CD14-positive monocyte (primary cell): ENCODE measurements around the gene TEX38. TPM values are rescaled to one million over a fixed set of nuclear protein-coding genes. Genes with fewer than 3 reads are reported as not detected.

Experiments
- DNase-seq, 3 donors: peaks; one replicate each; pipeline ENCODE4 v3.0.0-alpha.2; 2011 to 2022
- H2AFZ ChIP-seq: 2 replicates; pipeline ENCODE4 v1.6.0; 2012; ENCODE audit warnings: mild to moderate bottlenecking, low read depth, low read length, inconsistent platforms; ENCODE audit not compliant: insufficient read depth, poor library complexity, severe bottlenecking
- H3K27ac ChIP-seq, 2 donors: 1 replicate in 1 of 2; 2 replicates in 1 of 2; pipeline ENCODE4 v1.5.1; 2012 to 2013; ENCODE audit warnings: low read length in 2 of 2, control low read depth in 1 of 2, inconsistent platforms in 1 of 2, low read depth in 1 of 2, mild to moderate bottlenecking in 1 of 2
- H3K27me3 ChIP-seq, 2 donors: one replicate each; pipeline versions ENCODE4 v1.6.0 to v1.6.1; 2011 to 2013; ENCODE audit warnings: low read length in 2 of 2; ENCODE audit not compliant: control insufficient read depth in 2 of 2, insufficient read depth in 2 of 2
- H3K36me3 ChIP-seq, 2 donors: replicated peaks in 1 of 2; 1 replicate in 1 of 2; 2 replicates in 1 of 2; pipeline versions ENCODE4 v1.5.1 to v1.6.1; 2012 to 2013; ENCODE audit warnings: low read length in 2 of 2, control low read depth in 1 of 2, inconsistent platforms in 1 of 2, mild to moderate bottlenecking in 1 of 2; ENCODE audit not compliant: insufficient read depth in 2 of 2, control insufficient read depth in 1 of 2
- H3K4me1 ChIP-seq, 2 donors: 1 replicate in 1 of 2; 2 replicates in 1 of 2; pipeline versions ENCODE4 v1.5.1 to v1.6.1; 2012 to 2013; ENCODE audit warnings: low read length in 2 of 2, control low read depth in 1 of 2, inconsistent platforms in 1 of 2, mild to moderate bottlenecking in 1 of 2, moderate library complexity in 1 of 2; ENCODE audit not compliant: insufficient read depth in 2 of 2, control insufficient read depth in 1 of 2
- H3K4me2 ChIP-seq: replicated peaks from 2 replicates; pipeline ENCODE3; 2012; ENCODE audit warnings: low read length, moderate library complexity, mild to moderate bottlenecking; ENCODE audit not compliant: poor library complexity, severe bottlenecking; ENCODE audit errors: extremely low read depth
- H3K4me3 ChIP-seq, 3 experiments: fragments of 200-600 bp in 1 of 3; sonication (generic) in 1 of 3; replicated peaks in 1 of 3; 1 replicate in 2 of 3; 2 replicates in 1 of 3; pipeline ENCODE4 v1.5.1; 2011 to 2013; ENCODE audit warnings: low read length in 3 of 3, mild to moderate bottlenecking in 3 of 3, control low read depth in 2 of 3, low read depth in 2 of 3, inconsistent platforms in 1 of 3, moderate library complexity in 1 of 3
- H3K79me2 ChIP-seq: 2 replicates; pipeline ENCODE4 v1.6.0; 2012; ENCODE audit warnings: mild to moderate bottlenecking, control low read depth, inconsistent platforms, low read length, moderate library complexity; ENCODE audit not compliant: insufficient read depth
- H3K9ac ChIP-seq: 2 replicates; pipeline ENCODE4 v1.6.0; 2017; ENCODE audit warnings: low read length, mild to moderate bottlenecking; ENCODE audit not compliant: insufficient read depth, poor library complexity, severe bottlenecking
- H3K9me3 ChIP-seq, 2 donors: replicated peaks in 1 of 2; 1 replicate in 1 of 2; 2 replicates in 1 of 2; pipeline versions ENCODE4 v1.5.1 to v1.6.1; 2012 to 2013; ENCODE audit warnings: low read length in 2 of 2, control low read depth in 1 of 2; ENCODE audit not compliant: control insufficient read depth in 1 of 2, insufficient read depth in 1 of 2
- H4K20me1 ChIP-seq: 2 replicates; pipeline ENCODE4 v1.6.0; 2012; ENCODE audit warnings: mild to moderate bottlenecking, low read length, control low read depth, moderate library complexity; ENCODE audit not compliant: insufficient read depth
- H3K27ac Mint-ChIP-seq, 7 donors: one replicate each; pipeline ENCODE4 v1.8.0; 2020; ENCODE audit warnings: mild to moderate bottlenecking in 7 of 7, mixed read lengths in 7 of 7, moderate library complexity in 6 of 7, inconsistent platforms in 2 of 7
- H3K27me3 Mint-ChIP-seq, 3 donors: one replicate each; pipeline ENCODE4 v1.8.0; 2021 to 2022; ENCODE audit warnings: low read depth in 3 of 3, mild to moderate bottlenecking in 3 of 3, mixed read lengths in 3 of 3, moderate library complexity in 3 of 3, inconsistent platforms in 1 of 3
- H3K36me3 Mint-ChIP-seq, 2 donors: one replicate each; pipeline ENCODE4 v1.8.0; 2020; ENCODE audit warnings: mixed read lengths in 2 of 2, inconsistent platforms in 1 of 2, mild to moderate bottlenecking in 1 of 2
- H3K4me1 Mint-ChIP-seq: one replicate; pipeline ENCODE4 v1.8.0; 2020; ENCODE audit warnings: mild to moderate bottlenecking, mixed read lengths
- H3K4me3 Mint-ChIP-seq, 2 donors: one replicate each; pipeline ENCODE4 v1.8.0; 2020; ENCODE audit warnings: mild to moderate bottlenecking in 2 of 2, mixed read lengths in 2 of 2, moderate library complexity in 1 of 2
- H3K9me3 Mint-ChIP-seq, 7 donors: one replicate each; pipeline ENCODE4 v1.8.0; 2020 to 2022; ENCODE audit warnings: mixed read lengths in 7 of 7, mild to moderate bottlenecking in 6 of 7, moderate library complexity in 6 of 7, inconsistent platforms in 2 of 7
- WGBS: methylation state at CpG from one replicate; pipeline ENCODE4 v1.1.5; 2013; ENCODE audit warnings: missing lambda C conversion rate; ENCODE audit not compliant: insufficient coverage; 5-methylcytosine and 5-hydroxymethylcytosine counted together
- intact Hi-C, 2 donors: fragments of 100-400 bp; cut with micrococcal nuclease; formaldehyde crosslinking; loops; one replicate each; pipeline versions ENCODE4 v1.15.0 to v1.15.1; 2023
- polyA plus RNA-seq, 3 donors: library from polyadenylated mRNA; depleted of rRNA in 1 of 3; unstranded in 2 of 3; stranded (reverse) in 1 of 3; fragments of 300-500 nt in 2 of 3; fragments of >200 nt in 1 of 3; fragmentation: Illumina TruSeq in 2 of 3; gene quantifications; 1 replicate in 2 of 3; 2 replicates in 1 of 3; pipeline ENCODE4 v1.2.3, GENCODE V29; 2012 to 2021
- TF ChIP-seq, protein P1 (sequence below): fragments of 200-600 bp; IDR thresholded peaks from one replicate; pipeline ENCODE4 v1.8.0; 2022; ENCODE audit warnings: antibody characterized with exemption, mild to moderate bottlenecking

TEX38 gene
- polyA plus RNA-seq, 3 donors: not detected

DNA sequence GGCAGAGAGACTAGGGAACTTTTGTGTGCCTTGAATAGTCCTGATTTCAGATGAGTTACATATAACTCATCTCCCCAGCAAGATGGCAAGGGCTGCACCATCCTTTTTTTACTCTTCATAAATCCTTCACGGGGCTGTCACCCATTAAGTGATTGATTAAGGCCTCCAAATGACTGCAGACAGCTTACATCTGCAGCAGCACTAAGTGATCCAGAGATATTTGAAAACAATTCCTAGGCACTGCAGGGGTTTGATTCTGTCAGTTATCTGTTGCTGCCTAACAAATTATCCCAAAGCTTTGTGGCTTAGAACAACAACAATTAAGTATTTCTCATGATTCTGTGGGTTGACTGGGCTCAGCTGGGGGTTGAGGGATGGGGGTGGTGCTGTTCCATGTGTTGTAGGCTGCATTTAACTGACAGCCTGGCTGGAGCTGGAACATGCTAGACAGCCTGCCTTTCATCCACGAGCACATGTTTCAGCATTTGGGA, 19.3 kb downstream of the TEX38 start:
- intact Hi-C loops: no loop called here

DNA sequence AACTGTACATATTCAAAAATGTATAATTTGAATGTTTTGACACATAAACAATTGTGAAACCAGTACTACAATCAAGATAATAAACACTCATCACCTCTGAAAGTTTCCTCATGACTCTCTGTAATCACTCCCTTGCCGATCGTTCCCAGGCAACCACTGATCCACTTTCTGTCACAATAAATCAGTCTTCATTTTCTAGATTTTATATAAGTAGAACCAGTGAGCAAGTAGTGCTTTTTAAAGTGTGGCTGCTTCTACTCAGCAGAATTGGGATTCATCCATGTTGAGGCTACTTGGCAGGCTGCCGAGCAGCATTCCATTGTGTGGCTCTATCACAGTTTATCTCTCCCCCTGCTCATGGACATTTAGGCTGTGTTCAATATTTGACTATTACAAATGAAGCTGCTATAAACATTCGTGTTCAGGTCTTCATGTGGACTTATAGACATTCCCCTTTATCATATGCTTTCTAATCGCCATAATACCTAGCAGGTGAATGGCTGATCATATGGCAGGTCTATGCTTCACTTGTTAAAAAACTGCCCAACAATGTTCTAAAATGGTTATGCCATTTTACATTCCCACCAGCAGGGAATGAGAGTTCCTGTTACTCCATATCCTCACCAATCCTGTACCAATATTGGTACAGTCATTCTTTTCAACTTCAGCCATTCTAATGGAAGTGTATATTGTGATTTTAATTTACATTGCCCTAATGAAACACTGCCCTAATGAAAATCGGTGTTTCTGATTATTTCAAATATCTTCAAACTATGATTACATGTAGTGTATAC, 20.5 kb downstream of the TEX38 start:
- Histone ChIP-seq H3K36me3 (peaks cover 79 to 92% of the 10 kb centered on the region in 2 donors), H3K9ac (no peak overlapping the region), H3K27ac (no peak overlapping the region), H3K79me2 (peaks cover 11% of the 10 kb centered on the region), H3K4me1 (peaks cover 10 to 13% of the 10 kb centered on the region in 2 donors), H3K9me3 (no peaks in the 10 kb centered on the region), H3K4me2 (no peak overlapping the region), H3K4me3 (no peak overlapping the region), H3K27me3 (no peaks in the 10 kb centered on the region), H2AFZ (no peak overlapping the region), H4K20me1 (peaks cover 68% of the 10 kb centered on the region)
- Mint-ChIP-seq H3K36me3 (peaks cover 86 to 96% of the 10 kb centered on the region in 2 donors), H3K27ac (peak overlapping the region in 1 of 7 donors; percentile 48), H3K4me3 (no peak overlapping the region), H3K27me3 (no peaks in the 10 kb centered on the region), H3K4me1 (peaks cover 25% of the 10 kb centered on the region), H3K9me3 (peaks cover 0 to 3% (median 0%) of the 10 kb centered on the region in 7 donors)
- intact Hi-C loops: no loop called here
- TF ChIP-seq, protein P1, sequence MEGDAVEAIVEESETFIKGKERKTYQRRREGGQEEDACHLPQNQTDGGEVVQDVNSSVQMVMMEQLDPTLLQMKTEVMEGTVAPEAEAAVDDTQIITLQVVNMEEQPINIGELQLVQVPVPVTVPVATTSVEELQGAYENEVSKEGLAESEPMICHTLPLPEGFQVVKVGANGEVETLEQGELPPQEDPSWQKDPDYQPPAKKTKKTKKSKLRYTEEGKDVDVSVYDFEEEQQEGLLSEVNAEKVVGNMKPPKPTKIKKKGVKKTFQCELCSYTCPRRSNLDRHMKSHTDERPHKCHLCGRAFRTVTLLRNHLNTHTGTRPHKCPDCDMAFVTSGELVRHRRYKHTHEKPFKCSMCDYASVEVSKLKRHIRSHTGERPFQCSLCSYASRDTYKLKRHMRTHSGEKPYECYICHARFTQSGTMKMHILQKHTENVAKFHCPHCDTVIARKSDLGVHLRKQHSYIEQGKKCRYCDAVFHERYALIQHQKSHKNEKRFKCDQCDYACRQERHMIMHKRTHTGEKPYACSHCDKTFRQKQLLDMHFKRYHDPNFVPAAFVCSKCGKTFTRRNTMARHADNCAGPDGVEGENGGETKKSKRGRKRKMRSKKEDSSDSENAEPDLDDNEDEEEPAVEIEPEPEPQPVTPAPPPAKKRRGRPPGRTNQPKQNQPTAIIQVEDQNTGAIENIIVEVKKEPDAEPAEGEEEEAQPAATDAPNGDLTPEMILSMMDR: no peak
- no CpG with 5 or more reads among the region's 6 CpGs for WGBS
- DNase-seq: no peak

More for the DNA sequence above, 19.3 kb downstream of the TEX38 start:
- TF ChIP-seq, protein P1: no peak
- H3K27me3 ChIP-seq: no peaks in the 10 kb centered on the region
- H3K36me3 ChIP-seq: peaks cover 78 to 92% of the 10 kb centered on the region in 2 donors
- Mint-ChIP-seq H3K36me3 (peaks cover 86 to 96% of the 10 kb centered on the region in 2 donors), H3K27ac (peak overlapping the region in 3 of 7 donors; percentile 5 to 56 (median 37)), H3K27me3 (no peaks in the 10 kb centered on the region), H3K4me1 (peaks cover 31% of the 10 kb centered on the region), H3K4me3 (no peak overlapping the region), H3K9me3 (peaks cover 0 to 3% (median 0%) of the 10 kb centered on the region in 7 donors)
- no peak for DNase-seq
- H3K9me3 ChIP-seq: no peaks in the 10 kb centered on the region
- no peak overlapping the region for H3K4me2 ChIP-seq
- WGBS: 100% methylated on average over 2 of the region's 2 CpGs
- H3K9ac ChIP-seq: no peak overlapping the region
- H3K79me2 ChIP-seq: peaks cover 9% of the 10 kb centered on the region
- peaks cover 57% of the 10 kb centered on the region for H4K20me1 ChIP-seq
- H3K4me3 ChIP-seq: no peak overlapping the region
- H2AFZ ChIP-seq: no peak overlapping the region
- H3K27ac ChIP-seq: no peak overlapping the region
- H3K4me1 ChIP-seq: peaks cover 10 to 16% of the 10 kb centered on the region in 2 donors
